Panc1 (cell line): ENCODE data around the gene MYBPH. TPM values are rescaled to one million over a fixed set of nuclear protein-coding genes. Genes with fewer than 3 reads are reported as not detected.

Source experiments
- ATAC-seq: fragments of 200-7000 bp; cut with Tn5 transposase; 2 replicates; pipeline ENCODE4 v1.9.1; 2020; ENCODE audit warnings: mild to moderate bottlenecking, moderate library complexity
- BruUV-seq: library from RNA; stranded (reverse); fragments of 400-500 nt; replicated peaks from 2 replicates; lab custom pipeline; 2021; lab: Mats Ljungman, UMichigan
- CTCF ChIA-PET: fragments of 300-600 bp; sonication (Branson Sonifier 250); formaldehyde crosslinking; loops from one replicate; lab custom pipeline; 2022; ENCODE audit warnings: antibody characterized with exemption; lab: Charles Lee
- POLR2A ChIA-PET: fragments of 300-600 bp; sonication (Branson Sonifier 250); formaldehyde crosslinking; loops from one replicate; lab custom pipeline; 2022; ENCODE audit warnings: antibody characterized with exemption; lab: Charles Lee
- DNase-seq: peaks from one replicate; pipeline ENCODE4 v3.0.0-alpha.2; 2010; ENCODE audit warnings: low read depth, low spot score
- H3K27ac ChIP-seq: 2 replicates; pipeline ENCODE4 v1.5.1; 2011; ENCODE audit warnings: mild to moderate bottlenecking, low read length, inconsistent platforms
- H3K27me3 ChIP-seq: fragments of 200-500 bp; sonication (Bioruptor generic); 2 replicates; pipeline ENCODE4 v1.6.0; 2014; ENCODE audit warnings: low read length, inconsistent platforms; ENCODE audit not compliant: control insufficient read depth, insufficient read depth
- H3K36me3 ChIP-seq: fragments of 200-500 bp; sonication (Bioruptor generic); 2 replicates; pipeline ENCODE4 v1.5.1; 2014; ENCODE audit warnings: inconsistent platforms, mild to moderate bottlenecking, low read length, moderate library complexity; ENCODE audit not compliant: control insufficient read depth, insufficient read depth
- H3K4me1 ChIP-seq: 2 replicates; pipeline ENCODE4 v1.5.1; 2011; ENCODE audit warnings: inconsistent platforms, mild to moderate bottlenecking, low read length, moderate library complexity; ENCODE audit not compliant: control insufficient read depth, insufficient read depth
- H3K4me3 ChIP-seq, 2 experiments: 2 replicates each; pipeline ENCODE4 v1.5.1; 2011 to 2012; ENCODE audit warnings: low read depth in 2 of 2, low read length in 2 of 2, mild to moderate bottlenecking in 2 of 2, inconsistent platforms in 1 of 2, moderate library complexity in 1 of 2
- H3K9me3 ChIP-seq: fragments of 200-500 bp; sonication (Bioruptor generic); 2 replicates; pipeline ENCODE4 v1.5.1; 2014; ENCODE audit warnings: low read depth, mild to moderate bottlenecking, inconsistent platforms, low read length, moderate library complexity; ENCODE audit not compliant: control insufficient read depth, insufficient read depth
- CTCF ChIP-seq: fragments of 450-650 bp; IDR thresholded peaks from 2 replicates; pipeline ENCODE4 v1.5.1; 2017; ENCODE audit warnings: mild to moderate bottlenecking
- POLR2AphosphoS5 ChIP-seq: IDR thresholded peaks from 2 replicates; pipeline ENCODE4 v1.6.1; 2012; ENCODE audit warnings: mild to moderate bottlenecking, low read depth, low read length, moderate library complexity
- SIN3A ChIP-seq: IDR thresholded peaks from 2 replicates; pipeline ENCODE4 v1.6.1; 2012; ENCODE audit warnings: low read depth, mild to moderate bottlenecking, low read length, moderate library complexity, borderline replicate concordance; ENCODE audit not compliant: insufficient read depth
- TCF7L2 ChIP-seq: IDR thresholded peaks from 2 replicates; pipeline ENCODE4 v1.6.1; 2011; ENCODE audit warnings: mild to moderate bottlenecking, low read depth, low read length, inconsistent platforms
- in situ Hi-C: cut with HindIII; loops from 2 replicates; pipeline ENCODE4 v1.10.0; 2016; ENCODE audit warnings: low sequenced_read_pairs, low pct_unique_long_range_greater_than_20kb
- intact Hi-C: fragments of 100-400 bp; cut with micrococcal nuclease; formaldehyde crosslinking; loops from one replicate; pipeline ENCODE4 v1.10.0; 2022; ENCODE audit not compliant: unreplicated experiment
- total RNA-seq: library from RNA; stranded (reverse); gene quantifications from one replicate; pipeline ENCODE4 v1.2.1, GENCODE V29; 2021; ENCODE audit not compliant: unreplicated experiment
- TF ChIP-seq, protein P1 (sequence below), 2 experiments: IDR thresholded peaks; 2 replicates each; pipeline ENCODE4 v1.6.1; 2011 to 2012; ENCODE audit warnings: low read depth in 2 of 2, control low read depth in 1 of 2, low read length in 1 of 2, mild to moderate bottlenecking in 1 of 2, moderate library complexity in 1 of 2; ENCODE audit not compliant: insufficient read depth in 1 of 2

The MYBPH gene
- total RNA-seq, 1 experiment from 2014 or later = not detected

DNA sequence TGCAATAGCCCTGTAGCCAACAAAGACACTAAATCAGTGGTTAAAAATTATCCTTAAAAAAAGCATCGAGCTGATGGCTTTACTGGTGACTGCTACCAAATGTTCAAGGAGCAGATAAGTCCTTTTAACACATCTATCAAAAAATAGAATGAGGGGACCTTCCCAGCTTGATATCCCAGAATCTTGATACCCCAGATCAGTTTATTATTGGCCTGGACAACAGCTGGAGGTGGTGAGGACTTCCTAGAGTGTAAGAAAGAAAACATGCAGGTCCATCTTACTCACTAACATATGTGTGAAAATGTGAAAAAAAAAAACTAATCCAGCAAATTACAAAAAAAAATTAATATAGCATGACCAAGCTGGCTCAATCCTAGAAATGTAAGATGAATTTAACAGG is 32.6 kb upstream of the MYBPH start:
- H3K36me3 ChIP-seq = no peaks in the 10 kb centered on the region
- TF ChIP-seq TCF7L2 (no peak), CTCF (no peak), SIN3A (no peak), POLR2AphosphoS5 (no peak)
- TF ChIP-seq, protein P1, sequence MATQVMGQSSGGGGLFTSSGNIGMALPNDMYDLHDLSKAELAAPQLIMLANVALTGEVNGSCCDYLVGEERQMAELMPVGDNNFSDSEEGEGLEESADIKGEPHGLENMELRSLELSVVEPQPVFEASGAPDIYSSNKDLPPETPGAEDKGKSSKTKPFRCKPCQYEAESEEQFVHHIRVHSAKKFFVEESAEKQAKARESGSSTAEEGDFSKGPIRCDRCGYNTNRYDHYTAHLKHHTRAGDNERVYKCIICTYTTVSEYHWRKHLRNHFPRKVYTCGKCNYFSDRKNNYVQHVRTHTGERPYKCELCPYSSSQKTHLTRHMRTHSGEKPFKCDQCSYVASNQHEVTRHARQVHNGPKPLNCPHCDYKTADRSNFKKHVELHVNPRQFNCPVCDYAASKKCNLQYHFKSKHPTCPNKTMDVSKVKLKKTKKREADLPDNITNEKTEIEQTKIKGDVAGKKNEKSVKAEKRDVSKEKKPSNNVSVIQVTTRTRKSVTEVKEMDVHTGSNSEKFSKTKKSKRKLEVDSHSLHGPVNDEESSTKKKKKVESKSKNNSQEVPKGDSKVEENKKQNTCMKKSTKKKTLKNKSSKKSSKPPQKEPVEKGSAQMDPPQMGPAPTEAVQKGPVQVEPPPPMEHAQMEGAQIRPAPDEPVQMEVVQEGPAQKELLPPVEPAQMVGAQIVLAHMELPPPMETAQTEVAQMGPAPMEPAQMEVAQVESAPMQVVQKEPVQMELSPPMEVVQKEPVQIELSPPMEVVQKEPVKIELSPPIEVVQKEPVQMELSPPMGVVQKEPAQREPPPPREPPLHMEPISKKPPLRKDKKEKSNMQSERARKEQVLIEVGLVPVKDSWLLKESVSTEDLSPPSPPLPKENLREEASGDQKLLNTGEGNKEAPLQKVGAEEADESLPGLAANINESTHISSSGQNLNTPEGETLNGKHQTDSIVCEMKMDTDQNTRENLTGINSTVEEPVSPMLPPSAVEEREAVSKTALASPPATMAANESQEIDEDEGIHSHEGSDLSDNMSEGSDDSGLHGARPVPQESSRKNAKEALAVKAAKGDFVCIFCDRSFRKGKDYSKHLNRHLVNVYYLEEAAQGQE (IDR thresholded peaks at IDR 0.05; ENCODE audit: insufficient read depth in 1 of 2, low read depth in 2 of 2, low read length in 1 of 2) = no peak
- ChIA-PET POLR2A (no interaction called here), CTCF (no interaction called here)
- intact Hi-C loops (no loop called here), in situ Hi-C loops (no loop called here)
- H3K4me1 ChIP-seq = no peaks in the 10 kb centered on the region
- peaks cover 6% of the 10 kb centered on the region; the same call in 1 of the 2 replicates for H3K27me3 ChIP-seq
- H3K9me3 ChIP-seq = no peaks in the 10 kb centered on the region
- no peak overlapping the region for H3K27ac ChIP-seq
- H3K4me3 ChIP-seq = no peak overlapping the region
- no peak for DNase-seq
- no peak for ATAC-seq
- no TSS peak for BruUV-seq

GRCh38 chr1:203207751-203208150 is 32.1 kb upstream of the MYBPH start:
- ChIA-PET POLR2A (no interaction called here), CTCF (no interaction called here)
- Histone ChIP-seq H3K27me3 (peaks cover 6% of the 10 kb centered on the region; the same call in 1 of the 2 replicates), H3K27ac (no peak overlapping the region), H3K36me3 (no peaks in the 10 kb centered on the region), H3K4me1 (no peaks in the 10 kb centered on the region), H3K4me3 (no peak overlapping the region), H3K9me3 (no peaks in the 10 kb centered on the region)
- intact Hi-C loops (no loop called here), in situ Hi-C loops (no loop called here)
- TF ChIP-seq SIN3A = no peak
- TF ChIP-seq, protein P1 (IDR thresholded peaks at IDR 0.05; ENCODE audit: insufficient read depth in 1 of 2, low read depth in 2 of 2, low read length in 1 of 2) = no peak
- no TSS peak for BruUV-seq
- DNase-seq (no peak), ATAC-seq (no peak)
